ENCODE data around the gene LGALS12.
"Not testable (repeated sequence)": the region's sequence is repeated elsewhere in the genome, so short reads cannot be mapped to it uniquely, and the experiment has no call there.

The LGALS12 gene

DNA sequence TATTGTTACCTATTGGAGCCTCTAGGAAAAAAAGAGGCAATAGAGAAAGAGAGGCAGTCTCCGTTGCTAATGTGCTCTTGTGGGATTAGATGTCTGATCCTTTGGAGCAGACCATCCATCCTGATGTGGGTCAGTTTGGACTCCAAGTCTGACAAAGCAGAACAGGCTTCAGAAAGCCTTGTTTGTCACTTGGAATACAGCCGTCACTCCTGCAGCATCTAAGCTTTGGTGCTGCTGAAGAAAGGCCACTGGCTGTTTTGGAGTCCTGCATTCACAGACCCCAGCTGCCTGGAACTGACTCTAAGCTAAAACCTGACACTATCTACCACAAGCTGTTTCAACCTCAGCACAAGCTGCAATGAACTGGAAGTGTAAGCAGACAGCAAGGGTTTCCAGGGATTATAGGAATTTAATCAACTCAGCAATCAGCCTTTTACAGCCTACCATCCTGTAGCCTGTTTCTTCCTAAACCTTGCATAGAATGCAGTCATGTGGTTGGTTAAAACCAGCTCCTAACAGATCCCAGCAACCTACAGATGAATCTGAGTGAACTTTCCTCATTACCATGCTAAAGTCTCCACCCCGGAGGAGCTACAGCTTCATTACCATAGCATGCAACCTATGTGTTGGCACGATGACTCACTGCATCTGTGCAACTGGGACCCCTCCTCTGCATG, 27.1 kb downstream of the LGALS12 start:
- no peak for DNase-seq (ENCODE audit: low spot score)

GRCh38 chr11:63534076-63534475, 28.2 kb downstream of the LGALS12 start:
- no peak for DNase-seq (ENCODE audit: low spot score)

GRCh38 chr11:63534895-63535461, 29.1 kb downstream of the LGALS12 start:
- no peak for DNase-seq (ENCODE audit: low spot score)

DNA sequence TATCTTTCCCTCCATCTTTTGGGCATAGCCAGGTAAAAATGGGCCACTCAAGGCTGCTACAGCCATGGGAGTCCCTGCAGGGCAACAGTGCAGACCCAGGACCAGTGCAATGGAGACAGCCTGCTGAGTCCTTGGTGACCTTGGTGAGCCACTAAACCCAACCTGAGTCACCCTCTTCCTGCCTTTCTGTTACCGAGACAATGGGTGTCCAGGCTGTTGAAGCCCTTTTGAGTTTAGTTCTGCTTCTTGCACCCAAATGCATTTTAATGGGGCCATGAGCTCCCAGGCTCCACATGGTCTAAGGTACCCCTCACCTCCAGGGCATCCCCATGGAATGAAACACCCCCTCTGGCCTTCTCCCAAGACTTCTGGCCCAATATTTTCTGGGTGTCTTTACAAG, 29.9 kb downstream of the LGALS12 start:
- no peak for DNase-seq (ENCODE audit: low spot score)

DNA sequence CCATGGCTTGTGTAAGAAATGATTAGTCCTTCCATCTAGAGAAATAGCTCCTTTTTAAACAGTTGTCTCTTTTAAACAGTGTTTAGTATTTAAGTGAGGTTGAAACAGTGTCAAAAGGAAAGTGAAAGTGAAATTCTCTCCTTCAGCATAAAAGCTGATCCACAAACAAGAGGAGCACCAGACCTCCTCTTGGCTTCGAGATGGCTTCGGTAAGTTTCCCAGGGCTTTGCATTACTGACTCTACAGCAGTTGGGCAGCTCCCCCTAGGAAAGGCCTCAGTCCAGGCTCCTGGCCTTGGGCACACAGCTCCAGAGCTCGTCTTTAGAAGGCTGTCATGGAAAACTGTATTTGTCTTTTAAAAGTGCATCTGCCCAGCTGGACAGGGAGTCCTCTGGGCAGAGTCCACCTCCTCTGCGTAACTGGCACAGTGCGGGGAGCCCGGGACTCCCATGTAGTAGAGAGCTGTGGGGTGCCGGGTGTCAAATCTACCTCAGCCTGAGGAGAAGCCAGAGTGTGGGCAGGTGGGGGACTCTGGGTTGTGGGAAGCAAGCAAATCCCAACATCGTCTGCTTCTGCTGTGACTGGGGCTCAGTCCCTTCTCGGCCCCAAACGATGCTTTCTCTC, 30.9 kb downstream of the LGALS12 start, which contains the start of gene PLAAT4:
Gene PLAAT4, plus strand, starts transcription at position 140 of the 624 bp plus-strand sequence. Its CDS starts 61 bp downstream, at position 201.
- peak; percentile 28 for DNase-seq (ENCODE audit: low spot score)

DNA sequence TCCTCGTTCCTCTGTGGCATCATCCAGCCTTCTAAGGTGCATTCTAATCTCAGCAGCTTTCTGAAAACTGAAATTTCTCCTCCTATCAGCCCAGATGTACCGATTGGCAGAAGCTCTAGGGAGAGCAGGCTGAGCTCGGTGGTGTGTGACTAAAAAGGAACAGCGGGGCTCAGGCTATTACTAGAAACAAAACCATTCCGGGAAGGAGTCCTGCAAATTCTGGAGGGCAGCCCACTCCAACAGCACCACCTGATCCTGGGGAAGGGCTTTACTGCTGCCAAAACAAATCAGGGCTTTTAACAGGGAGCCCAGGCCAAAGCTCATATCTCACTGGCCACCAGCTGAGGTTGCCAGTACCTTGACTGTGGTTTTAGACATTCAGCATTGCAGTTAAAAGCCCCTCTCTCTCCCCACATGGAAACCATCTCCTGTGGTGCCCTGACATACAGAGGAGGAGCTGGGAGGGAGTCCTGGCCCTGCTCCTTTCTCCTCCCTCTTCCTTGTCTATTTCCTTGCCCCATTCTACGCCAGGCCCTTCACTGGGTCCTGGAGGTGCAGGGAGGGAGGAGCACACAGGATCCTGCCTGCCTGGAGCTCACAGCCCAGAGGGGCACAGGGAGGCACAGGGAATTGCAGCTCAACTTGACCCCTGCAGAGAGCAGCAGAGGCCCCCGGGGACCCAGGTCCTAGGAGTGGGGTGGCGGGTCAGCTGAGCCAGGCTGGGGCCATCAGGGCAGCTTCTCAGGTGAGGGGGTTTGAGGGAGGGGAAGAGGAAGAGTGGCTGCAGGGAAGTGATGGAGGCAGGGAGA, 31.6 kb downstream of the LGALS12 start:
- no peak for DNase-seq (ENCODE audit: low spot score)

DNA sequence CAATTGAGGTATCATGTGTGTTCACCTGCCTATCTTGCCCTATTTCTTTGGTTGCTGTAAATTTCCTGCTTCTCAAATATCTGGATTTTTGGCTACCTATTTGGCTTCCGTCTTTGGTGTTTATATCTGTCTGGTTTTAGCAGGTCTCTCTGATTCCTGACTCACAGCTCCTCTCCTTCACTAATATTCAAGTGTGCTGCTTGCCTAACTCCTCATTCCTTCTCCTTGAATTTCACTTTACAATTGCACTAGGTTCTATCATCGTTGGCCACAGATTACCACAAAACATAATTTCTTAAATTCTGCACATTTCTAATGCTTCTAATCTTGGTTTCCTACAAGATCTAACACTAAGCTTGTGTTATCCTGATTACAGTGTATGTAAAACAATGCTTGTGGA, 36.6 kb downstream of the LGALS12 start:
- not testable (repeated sequence) for DNase-seq (ENCODE audit: low spot score)

DNA sequence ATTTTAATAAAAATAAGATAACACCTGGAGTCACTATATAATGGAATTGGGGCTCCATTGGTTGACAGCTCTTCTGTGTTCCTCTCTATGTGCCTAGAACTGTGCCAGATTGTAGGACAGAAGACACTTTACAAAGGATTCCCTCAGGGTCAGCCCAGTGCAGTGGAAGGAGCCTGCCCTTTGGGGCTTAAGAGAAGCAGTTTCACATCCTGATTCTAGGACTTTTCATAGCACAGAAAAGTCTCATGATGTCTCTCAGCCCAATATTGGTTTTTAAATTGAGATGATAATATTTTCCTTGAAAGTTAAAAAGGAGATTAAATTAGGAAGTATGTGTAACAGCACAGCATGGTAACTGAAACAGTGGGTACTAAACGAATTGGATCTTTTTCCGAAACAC, 37.8 kb downstream of the LGALS12 start:
- DNase-seq (ENCODE audit: low spot score): no peak

DNA sequence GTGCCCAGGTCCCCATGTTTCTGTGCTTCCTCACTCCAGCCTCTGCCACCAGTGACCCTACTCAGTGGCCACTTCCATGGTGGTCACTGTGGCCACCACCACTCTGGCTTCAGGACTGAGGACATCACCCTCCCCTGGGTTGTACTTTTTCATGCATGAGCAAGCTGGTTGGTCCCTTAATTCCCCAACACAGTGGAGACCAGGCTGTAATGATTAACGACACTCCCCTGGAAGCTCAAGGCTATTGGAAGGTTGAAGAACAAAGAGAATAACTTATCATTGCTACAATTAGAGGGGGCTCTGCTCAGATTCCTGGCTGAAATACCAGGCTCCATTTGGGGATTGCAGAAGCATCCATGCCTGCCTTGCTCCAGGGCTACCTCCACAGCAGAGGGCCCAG, 41.2 kb downstream of the LGALS12 start:
- DNase-seq (ENCODE audit: low spot score): no peak

GRCh38 chr11:63548178-63548577, 42.3 kb downstream of the LGALS12 start:
- DNase-seq (ENCODE audit: low spot score): no peak

DNA sequence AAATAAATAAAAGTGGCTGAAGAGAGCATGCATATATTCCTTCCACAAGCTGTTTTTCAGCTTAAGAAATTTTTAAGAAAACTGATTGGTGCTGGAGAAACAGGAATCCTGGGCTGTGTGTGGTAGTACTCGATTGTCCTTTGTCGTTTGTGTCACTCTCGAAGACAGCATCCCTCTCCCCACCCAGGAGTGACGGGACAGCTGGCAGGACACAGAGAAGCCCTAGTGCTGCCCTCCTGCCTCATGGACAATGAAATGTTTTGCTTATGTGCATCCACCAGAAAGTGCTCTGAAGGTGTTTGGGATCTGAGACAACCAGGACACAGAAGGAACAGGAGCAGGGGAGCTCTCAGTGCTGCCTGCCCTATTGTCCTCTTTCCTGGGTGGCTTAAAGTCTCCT, 43.5 kb downstream of the LGALS12 start:
- no peak for DNase-seq (ENCODE audit: low spot score)

GRCh38 chr11:63550156-63550700, 44.3 kb downstream of the LGALS12 start:
- DNase-seq (ENCODE audit: low spot score): not testable (repeated sequence)

DNA sequence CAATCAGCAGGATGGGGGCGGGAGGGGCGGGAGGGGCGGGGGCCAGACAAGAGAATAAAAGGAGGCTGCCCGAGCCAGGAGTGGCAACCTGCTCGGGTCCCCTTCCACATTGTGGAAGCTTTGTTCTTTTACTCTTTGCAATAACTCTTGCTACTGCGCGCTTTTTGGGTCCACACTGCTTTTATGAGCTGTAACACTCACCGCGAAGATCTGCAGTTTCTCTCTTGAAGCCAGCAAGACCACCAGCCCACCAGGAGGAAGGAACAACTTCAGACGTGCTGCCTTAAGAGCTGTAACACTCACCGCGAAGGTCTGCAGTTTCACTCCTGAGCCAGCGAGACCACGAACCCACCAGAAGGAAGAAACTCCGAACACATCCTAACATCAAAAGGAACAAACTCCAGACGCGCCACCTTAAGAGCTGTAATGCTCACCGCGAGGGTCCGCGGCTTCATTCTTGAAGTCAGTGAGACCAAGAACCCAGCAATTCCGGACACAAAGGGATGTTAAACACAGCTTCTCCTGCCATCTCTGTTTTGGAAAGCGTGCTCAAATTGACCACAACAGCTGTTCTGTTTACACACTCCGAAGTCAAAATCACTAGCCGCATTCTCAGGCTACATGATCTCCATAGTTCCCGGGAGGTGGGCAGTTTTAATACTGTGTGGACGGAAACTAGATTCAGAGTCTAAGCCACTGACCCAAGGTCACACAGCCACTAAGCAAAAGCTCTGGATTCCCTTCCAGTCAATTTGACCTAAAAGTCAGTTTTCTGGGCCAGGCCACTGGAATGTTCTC, 45.4 kb downstream of the LGALS12 start:
- DNase-seq (ENCODE audit: low spot score): no peak

GRCh38 chr11:63551889-63552266, 46.0 kb downstream of the LGALS12 start:
- no peak for DNase-seq (ENCODE audit: low spot score)

DNA sequence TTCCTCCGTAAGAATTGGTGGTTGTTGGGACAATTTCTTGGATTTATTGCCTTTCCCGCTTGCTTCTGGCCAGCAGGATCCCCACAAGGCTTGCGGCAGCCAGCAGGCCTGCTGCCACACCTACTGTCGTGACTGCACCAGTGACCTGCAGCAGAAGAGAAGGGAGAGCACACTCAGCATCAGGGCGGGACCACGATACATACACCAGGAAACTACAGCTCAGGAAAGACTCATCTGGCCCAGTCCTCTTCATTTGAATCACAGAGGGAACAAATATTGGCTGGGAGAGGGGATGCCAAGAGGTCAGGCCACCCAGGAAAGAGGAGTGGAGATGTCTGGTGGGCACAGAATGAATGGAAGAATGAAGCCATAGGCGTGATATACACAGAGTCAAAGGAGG, 47.0 kb downstream of the LGALS12 start:
- no peak for DNase-seq (ENCODE audit: low spot score)

DNA sequence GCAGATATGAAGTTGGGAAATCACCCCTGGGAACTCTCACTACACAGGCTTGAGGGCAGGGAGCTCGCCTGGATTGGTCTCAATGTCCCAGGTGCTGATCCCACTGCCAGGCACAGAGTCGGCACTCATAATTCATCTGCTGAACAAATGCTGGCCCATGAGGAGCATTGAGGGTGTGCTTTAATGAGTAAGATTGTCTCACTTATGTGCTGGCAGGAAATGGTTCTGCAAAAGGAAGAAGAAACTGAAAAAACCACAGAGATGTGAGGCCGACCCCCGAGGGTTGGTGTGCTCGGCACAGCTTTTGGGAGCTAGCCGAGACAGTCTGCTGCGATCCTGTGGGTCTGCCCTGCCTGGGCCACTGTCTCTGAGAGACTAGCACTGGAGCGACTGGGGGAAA, 47.9 kb downstream of the LGALS12 start:
- DNase-seq (ENCODE audit: low spot score): no peak

GRCh38 chr11:63554877-63555223, 49.0 kb downstream of the LGALS12 start:
- DNase-seq (ENCODE audit: low spot score): no peak

DNA sequence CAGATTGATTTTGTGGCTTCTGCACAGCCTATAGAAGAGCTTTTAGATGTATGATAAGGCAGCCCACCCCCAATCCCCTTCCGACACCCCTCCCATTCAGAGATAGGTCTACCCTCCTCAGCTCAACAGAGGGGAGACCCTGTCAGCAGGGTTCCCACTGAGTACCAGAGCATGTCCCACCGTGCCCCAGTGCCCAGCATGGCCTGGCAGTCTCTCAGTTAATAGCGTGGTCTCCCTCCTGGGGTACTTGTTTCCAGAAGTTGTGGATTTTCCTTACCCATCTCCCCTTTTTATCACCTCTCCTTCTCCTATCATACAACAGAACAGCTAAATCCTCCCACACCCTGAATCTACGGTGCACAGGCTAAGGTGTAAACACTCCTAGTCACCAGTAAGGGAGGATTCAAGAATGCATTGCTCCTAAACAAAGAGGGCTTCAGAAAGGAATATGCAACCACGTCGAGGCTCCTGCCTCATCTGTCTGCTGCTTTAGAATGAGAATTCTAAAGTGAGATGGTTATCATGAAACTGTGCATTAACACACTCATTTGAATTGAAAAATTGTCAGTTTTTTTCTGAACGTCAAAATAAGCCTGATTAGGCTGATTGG, 50.6 kb downstream of the LGALS12 start:
- DNase-seq (ENCODE audit: low spot score): no peak

DNA sequence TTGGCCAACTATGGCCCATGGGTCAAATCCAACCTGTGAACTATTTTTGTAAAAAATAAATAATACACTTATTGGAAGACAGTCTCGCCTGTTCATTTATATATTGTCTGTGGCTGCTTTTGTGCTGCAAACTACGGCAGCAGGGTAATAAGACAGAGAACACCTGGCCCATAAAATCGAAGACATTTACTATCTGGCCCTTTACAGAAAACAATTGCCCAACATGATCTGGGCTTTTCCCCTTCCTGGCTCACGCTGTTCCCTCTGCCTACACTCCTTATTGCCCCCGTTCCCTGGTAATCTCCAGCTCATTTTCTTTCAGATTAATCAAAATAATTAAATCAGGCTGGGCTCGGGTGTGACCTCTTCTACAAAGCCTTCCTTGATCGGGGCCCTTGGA, 51.7 kb downstream of the LGALS12 start:
- no peak for DNase-seq (ENCODE audit: low spot score)

DNA sequence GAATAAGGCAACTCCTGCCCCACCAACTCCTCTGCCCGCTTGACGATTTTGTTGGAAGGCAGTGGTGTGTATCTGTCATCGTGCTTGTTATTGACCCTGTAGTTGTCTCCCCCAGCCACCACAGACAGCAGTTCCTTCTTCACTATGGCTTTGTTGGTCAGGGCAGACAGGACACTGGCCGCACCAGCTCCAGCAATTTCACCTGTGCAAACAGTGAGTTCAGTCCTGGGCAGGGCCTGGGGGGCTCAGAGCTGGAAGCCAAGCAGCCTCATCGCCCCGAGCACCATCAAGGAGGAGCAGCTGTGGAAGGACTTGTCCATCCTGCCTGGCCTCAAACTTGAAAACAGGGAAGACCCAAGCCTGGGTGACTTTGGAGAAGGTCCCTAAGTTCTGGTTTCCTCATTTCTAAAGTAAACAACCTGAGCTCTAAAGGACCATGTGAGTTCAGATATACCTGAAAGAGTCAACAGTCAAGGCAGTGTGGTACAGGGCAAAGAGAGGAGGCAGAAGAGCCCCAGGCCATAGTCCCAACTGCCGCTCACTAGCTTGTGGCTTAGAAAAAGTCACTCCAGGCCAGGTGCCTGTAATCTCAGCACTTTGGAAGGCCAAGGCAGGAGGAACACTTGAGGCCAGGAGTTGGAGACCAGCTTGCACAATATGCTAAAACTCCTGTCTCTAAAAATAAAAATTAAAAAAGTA, 52.7 kb downstream of the LGALS12 start:
- DNase-seq (ENCODE audit: low spot score): no peak

Data from COLO829 (cell line).